Sciatic nerve (tissue), 2 donors: Measurements from ENCODE around the gene MRPL12. TPM values are rescaled to one million over a fixed set of nuclear protein-coding genes. Genes with fewer than 3 reads are reported as not detected.

Source experiments
- ATAC-seq: fragments of 200-7000 bp; cut with Tn5 transposase; one replicate; pipeline ENCODE4 v1.9.1; 2020; ENCODE audit warnings: mild to moderate bottlenecking, moderate library complexity
- DNase-seq: peaks from one replicate; pipeline ENCODE4 v3.0.0-alpha.2; 2020; ENCODE audit warnings: low spot score
- intact Hi-C: fragments of 100-400 bp; cut with DNase I; formaldehyde crosslinking; loops from one replicate; pipeline ENCODE4 v1.14.2; 2022
- total RNA-seq: library from RNA; stranded (reverse); fragmentation: NEBNext Ultra II Directional; extraction: Animal tissue kit (Norgen Biotek cat#: 25700); gene quantifications from one replicate; pipeline ENCODE4 v1.2.1, GENCODE V29; 2021
- donor health status: DM: no; HTN: no; CAD: no.
- donor health status: DM: no; HTN: no; CAD: no.

MRPL12 gene
- total RNA-seq, 1 donor from 2014 or later, result 23.6 TPM

DNA sequence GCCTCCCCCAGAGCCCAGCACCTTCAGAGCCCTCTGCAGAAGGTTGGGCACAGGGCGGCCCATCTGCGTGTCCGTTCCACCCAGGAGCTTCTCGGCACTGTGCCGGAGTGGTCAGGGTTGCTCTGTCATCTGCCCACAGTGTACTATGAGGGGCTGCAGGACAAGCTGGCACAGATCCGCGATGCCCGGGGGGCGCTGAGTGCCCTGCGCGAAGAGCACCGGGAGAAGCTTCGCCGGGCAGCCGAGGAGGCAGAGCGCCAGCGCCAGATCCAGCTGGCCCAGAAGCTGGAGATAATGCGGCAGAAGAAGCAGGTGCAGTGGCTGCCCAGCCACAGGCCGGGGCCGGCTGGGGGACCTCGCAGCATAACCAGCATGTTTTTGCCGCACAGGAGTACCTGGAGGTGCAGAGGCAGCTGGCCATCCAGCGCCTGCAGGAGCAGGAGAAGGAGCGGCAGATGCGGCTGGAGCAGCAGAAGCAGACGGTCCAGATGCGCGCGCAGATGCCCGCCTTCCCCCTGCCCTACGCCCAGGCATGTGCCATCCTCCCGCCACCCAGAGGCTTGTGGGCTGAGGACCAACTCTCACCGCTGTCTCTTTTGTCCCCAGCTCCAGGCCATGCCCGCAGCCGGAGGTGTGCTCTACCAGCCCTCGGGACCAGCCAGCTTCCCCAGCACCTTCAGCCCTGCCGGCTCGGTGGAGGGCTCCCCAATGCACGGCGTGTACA lies 6.8 kb upstream of the MRPL12 start:
- DNase-seq, result no peak
- intact Hi-C loops, result no loop called here
- no peak for ATAC-seq

GRCh38 chr17:81697261-81698044 lies 5.7 kb upstream of the MRPL12 start:
- DNase-seq (no peak), ATAC-seq (no peak)
- intact Hi-C loops, result no loop called here

DNA sequence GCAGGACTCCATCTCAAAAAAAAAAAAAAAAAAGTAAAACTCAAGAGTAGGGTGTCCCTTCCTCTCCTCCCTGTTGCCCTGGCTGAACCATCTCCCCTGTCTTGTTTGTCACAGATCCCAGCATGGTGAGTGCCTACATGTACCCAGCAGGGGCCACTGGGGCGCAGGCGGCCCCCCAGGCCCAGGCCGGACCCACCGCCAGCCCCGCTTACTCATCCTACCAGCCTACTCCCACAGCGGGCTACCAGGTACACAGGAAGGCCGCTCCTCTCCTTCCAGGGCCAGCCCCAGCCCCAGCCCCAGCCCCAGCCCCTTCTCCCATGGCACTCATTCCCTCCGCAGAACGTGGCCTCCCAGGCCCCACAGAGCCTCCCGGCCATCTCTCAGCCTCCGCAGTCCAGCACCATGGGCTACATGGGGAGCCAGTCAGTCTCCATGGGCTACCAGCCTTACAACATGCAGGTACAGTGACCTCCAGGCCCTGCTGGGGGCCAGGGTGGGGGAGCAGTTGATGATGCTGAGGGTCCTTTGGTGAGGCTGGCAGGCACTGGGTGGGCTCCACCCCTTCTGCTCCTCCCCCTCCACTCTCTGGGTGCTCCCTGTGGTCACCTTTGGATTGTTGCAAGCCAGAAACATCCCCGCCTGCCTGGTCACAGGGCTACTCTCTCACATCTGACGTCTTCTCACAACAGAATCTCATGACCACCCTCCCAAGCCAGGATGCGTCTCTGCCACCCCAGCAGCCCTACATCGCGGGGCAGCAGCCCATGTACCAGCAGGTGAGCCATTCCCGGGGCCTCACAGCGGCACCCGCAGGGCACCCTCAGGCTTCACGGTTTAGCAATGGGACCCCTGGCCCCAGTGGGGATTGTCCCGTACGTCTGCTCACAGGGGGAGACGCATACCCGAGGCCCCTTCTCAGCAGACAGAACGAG lies 2.5 kb upstream of the MRPL12 start:
- no peak for ATAC-seq
- DNase-seq, result no peak
- intact Hi-C loops, result no loop called here

- ATAC-seq, result no peak
- intact Hi-C loops, result no loop called here
- DNase-seq, result no peak
Measured at GRCh38 chr17:81701288-81702071, 1.7 kb upstream of the MRPL12 start.

DNA sequence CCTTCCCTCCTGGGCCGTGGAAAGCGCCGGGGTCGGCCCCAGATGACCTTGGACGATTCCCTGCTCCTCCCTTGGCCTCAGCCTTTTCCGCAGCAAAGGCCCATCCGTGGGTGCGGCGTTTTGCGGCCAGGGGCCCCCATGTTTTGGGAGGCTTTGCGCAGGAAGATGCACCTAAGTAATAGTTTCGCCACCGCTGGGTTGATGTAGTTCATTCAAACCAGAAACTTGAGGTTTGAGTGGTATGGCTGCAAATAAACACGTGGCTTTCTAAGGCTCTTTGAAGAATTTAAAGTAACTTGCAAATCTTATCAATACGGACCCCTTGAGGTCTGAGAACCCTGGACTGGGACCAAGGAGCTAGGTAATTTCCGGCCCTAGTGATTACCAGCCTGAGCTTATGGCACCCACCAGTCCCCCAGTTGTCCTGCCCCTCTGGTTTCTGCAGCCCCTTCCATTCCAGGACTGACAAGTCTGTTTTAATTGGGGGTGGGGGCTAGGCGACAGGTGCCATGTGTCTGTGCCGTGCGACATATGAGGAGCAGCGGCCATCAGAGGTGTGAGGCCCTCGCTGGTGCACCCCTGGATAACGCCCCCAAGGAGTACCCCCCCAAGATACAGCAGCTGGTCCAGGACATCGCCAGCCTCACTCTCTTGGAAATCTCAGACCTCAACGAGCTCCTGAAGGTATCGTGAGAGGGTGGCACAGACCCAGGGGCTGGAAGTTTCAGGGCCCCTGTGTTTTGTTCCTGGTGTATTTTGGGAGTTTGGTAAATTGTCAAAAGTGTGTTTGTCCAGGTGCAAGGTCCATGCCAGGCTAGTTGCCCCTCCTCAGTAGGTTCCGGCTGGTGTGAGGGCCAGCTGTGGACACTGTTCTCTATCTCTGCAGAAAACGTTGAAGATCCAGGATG lies 834 bp downstream of the MRPL12 start:
- intact Hi-C loops, result no loop called here

GRCh38 chr17:81705518-81706231 lies 2.5 kb downstream of the MRPL12 start:
- intact Hi-C loops, result no loop called here
- no peak for ATAC-seq
- DNase-seq, result no peak

More for the DNA sequence above, 834 bp downstream of the MRPL12 start:
- ATAC-seq (no peak), DNase-seq (no peak)

GRCh38 chr17:81706232-81706611 lies 3.1 kb downstream of the MRPL12 start:
- intact Hi-C loops, result no loop called here
- DNase-seq, result no peak
- no peak for ATAC-seq

DNA sequence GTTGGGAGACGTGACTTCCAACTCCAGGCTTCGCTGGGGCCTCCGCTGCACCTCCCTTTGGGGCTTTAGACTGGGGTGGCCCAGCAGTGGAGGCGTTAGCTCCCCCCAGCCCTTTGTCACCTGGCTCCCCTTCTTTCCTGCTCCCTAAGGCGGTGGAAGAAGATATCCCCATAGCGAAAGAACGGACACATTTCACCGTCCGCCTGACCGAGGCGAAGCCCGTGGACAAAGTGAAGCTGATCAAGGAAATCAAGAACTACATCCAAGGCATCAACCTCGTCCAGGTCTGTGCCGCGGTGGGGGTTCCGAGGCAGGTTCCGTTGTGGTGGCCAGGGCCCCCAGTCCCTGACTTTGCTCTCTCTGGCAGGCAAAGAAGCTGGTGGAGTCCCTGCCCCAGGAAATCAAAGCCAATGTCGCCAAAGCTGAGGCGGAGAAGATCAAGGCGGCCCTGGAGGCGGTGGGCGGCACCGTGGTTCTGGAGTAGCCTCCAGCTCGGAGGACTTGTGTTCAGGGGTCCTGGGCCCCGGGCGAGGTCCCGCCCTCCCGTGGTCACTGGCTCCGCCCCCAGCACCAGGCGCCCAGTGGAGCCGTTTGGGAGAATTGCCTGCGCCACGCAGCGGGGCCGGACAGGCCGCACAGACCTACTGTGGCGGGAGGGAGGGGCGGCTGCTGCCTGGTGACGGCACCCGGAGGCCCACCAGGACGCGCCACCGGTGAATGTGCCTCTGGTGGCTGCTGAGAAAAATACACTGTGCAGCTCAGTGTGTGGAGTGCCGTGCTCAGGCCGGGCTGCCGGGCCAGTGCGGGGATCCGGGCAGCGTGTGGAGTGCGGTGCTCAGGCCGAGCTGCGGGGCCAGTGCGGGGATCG lies 3.8 kb downstream of the MRPL12 start:
- DNase-seq, result no peak
- intact Hi-C loops, result no loop called here
- no peak for ATAC-seq

- intact Hi-C loops, result no loop called here
- no peak for ATAC-seq
- no peak for DNase-seq
Measured at GRCh38 chr17:81707725-81708646, 4.8 kb downstream of the MRPL12 start.

DNA sequence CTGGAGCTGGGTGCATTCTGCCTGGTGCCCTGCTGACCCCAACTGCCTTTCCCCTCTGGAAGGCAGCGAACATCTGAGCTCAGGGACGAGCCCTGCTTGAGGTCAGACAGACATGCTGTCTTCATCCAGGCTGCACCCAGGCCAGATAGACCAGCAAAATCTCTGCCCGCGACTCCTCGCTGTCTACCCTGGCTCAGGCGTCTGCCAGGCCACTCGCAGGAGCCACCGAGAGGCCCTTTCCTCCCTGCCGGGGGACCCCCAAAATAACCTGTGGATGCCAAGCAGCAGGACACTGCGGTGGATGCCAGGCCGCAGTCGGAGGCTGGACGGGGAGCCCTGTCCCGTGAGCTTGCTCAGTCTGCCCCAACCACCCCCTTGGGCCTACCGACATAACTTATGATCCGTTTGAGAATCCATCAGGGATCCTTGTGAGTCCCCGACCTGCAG lies 5.6 kb downstream of the MRPL12 start:
- ATAC-seq, result no peak
- intact Hi-C loops, result no loop called here

GRCh38 chr17:81710514-81711308 lies 7.5 kb downstream of the MRPL12 start:
- no peak for DNase-seq
- peak; percentile 16 for ATAC-seq

More for the DNA sequence above, 5.6 kb downstream of the MRPL12 start:
- no peak for DNase-seq

GRCh38 chr17:81711814-81712467 lies 8.8 kb downstream of the MRPL12 start, which contains the start of gene SLC25A10:
Gene SLC25A10 (plus strand): TSS chr17:81712284. CDS start chr17:81712427, 143 bp downstream.
- peak; percentile 63 for ATAC-seq
- intact Hi-C loops, result no loop called here
- DNase-seq, result peak; percentile 78

More at GRCh38 chr17:81710514-81711308, 7.5 kb downstream of the MRPL12 start:
- intact Hi-C loops, result no loop called here

DNA sequence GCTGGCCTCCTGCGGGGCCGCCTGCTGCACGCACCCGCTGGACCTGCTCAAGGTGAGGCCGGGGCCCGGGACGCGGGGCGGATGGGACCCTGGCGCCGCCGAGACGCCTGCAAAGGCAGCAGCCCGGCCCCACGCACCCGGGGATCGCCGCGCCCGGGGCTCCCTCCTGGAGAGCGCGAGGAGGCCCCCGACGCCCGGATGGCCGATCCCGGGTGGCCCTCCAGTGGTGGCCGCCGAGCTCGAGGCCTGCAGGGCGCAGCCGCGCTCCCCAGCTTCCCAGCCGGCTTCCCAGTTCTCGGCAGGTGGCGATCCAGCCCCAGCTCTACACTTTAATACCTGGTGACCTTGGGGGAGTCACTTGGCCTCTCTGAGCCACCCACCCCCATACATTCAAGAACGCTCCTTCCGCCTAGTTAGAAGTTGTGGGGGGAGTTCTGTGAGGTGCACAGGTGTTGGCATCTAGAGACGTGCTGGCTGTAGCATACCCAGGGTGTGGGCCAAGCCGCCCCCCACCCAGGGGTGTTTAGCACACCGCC lies 9.4 kb downstream of the MRPL12 start:
- ATAC-seq, result peak; percentile 14
- intact Hi-C loops, result no loop called here
- DNase-seq, result no peak
